SK-N-SH (cell line): ENCODE data around the gene FHDC1. TPM values are rescaled to one million over a fixed set of nuclear protein-coding genes. Genes with fewer than 3 reads are reported as not detected.

Source experiments
- CTCF ChIA-PET: fragments of 300-600, 350-600 bp; formaldehyde crosslinking; extraction: SDS; loops from one replicate; lab custom pipeline; 2021; lab: Yijun Ruan, JAX
- POLR2A ChIA-PET: fragments of 350-600 bp; sonication (Branson Sonifier 250); formaldehyde crosslinking; extraction: SDS; loops from one replicate; lab custom pipeline; 2020; ENCODE audit warnings: antibody characterized with exemption, inconsistent platforms; lab: Yijun Ruan, JAX
- DNase-seq: peaks from one replicate; pipeline ENCODE4 v3.0.0; 2012
- H2AFZ ChIP-seq: fragments of 200-600 bp; sonication (generic); 2 replicates; pipeline ENCODE4 v1.8.1; 2016; ENCODE audit warnings: antibody characterized with exemption, mild to moderate bottlenecking, low read depth
- H3F3A ChIP-seq: fragments of 200-600 bp; sonication (generic); replicated peaks from 2 replicates; pipeline ENCODE3; 2016; ENCODE audit warnings: antibody characterized with exemption, mild to moderate bottlenecking; ENCODE audit not compliant: insufficient read depth
- H3K27ac ChIP-seq, 2 experiments: fragments of 200-500 bp in 1 of 2; fragments of 200-600 bp in 1 of 2; sonication (Bioruptor generic) in 1 of 2; sonication (generic), shearing (Covaris generic) in 1 of 2; 2 replicates each; pipeline versions ENCODE4 v1.5.1 to v1.6.1; 2014 to 2016; ENCODE audit warnings: low read depth in 2 of 2, inconsistent platforms in 1 of 2, low read length in 1 of 2, mild to moderate bottlenecking in 1 of 2, mixed read lengths in 1 of 2
- H3K27me3 ChIP-seq: fragments of 200-600 bp; sonication (generic), shearing (Covaris generic); 2 replicates; pipeline ENCODE4 v1.6.1; 2016; ENCODE audit warnings: mixed run types; ENCODE audit not compliant: insufficient read depth
- H3K36me3 ChIP-seq, 2 experiments: fragments of 200-500 bp in 1 of 2; fragments of 200-600 bp in 1 of 2; sonication (Bioruptor generic) in 1 of 2; sonication (generic) in 1 of 2; replicated peaks in 1 of 2; 2 replicates each; pipeline versions ENCODE3 to v1.5.1; 2014 to 2016; ENCODE audit warnings: low read length in 1 of 2, mild to moderate bottlenecking in 1 of 2; ENCODE audit not compliant: insufficient read depth in 2 of 2, control insufficient read depth in 1 of 2
- H3K4me1 ChIP-seq, 2 experiments: fragments of 200-500 bp in 1 of 2; fragments of 200-600 bp in 1 of 2; sonication (Bioruptor generic) in 1 of 2; sonication (generic), shearing (Covaris generic) in 1 of 2; 2 replicates each; pipeline versions ENCODE4 v1.5.1 to v1.6.1; 2014 to 2016; ENCODE audit warnings: low read depth in 1 of 2, low read length in 1 of 2, mixed run types in 1 of 2; ENCODE audit not compliant: insufficient read depth in 2 of 2, control insufficient read depth in 1 of 2
- H3K4me2 ChIP-seq: fragments of 200-600 bp; sonication (generic), shearing (Covaris generic); 2 replicates; pipeline ENCODE4 v1.6.1; 2017; ENCODE audit warnings: mixed run types
- H3K4me3 ChIP-seq, 2 experiments: fragments of 200-500 bp in 1 of 2; fragments of 200-600 bp in 1 of 2; sonication (Bioruptor generic) in 1 of 2; sonication (generic), shearing (Covaris generic) in 1 of 2; 2 replicates each; pipeline versions ENCODE4 v1.5.1 to v1.8.1; 2014 to 2016; ENCODE audit warnings: low read depth in 2 of 2, inconsistent platforms in 1 of 2, low read length in 1 of 2, mild to moderate bottlenecking in 1 of 2, mixed read lengths in 1 of 2, moderate library complexity in 1 of 2
- H3K79me2 ChIP-seq: fragments of 200-600 bp; sonication (generic); 2 replicates; pipeline ENCODE4 v1.8.1; 2017; ENCODE audit warnings: mild to moderate bottlenecking; ENCODE audit not compliant: insufficient read depth
- H3K9ac ChIP-seq: fragments of 200-600 bp; sonication (generic); 2 replicates; pipeline ENCODE4 v1.6.1; 2017; ENCODE audit warnings: mixed run types
- H3K9me2 ChIP-seq: fragments of 200-600 bp; sonication (generic); 2 replicates; pipeline ENCODE4 v1.6.1; 2017; ENCODE audit warnings: mixed run types
- H3K9me3 ChIP-seq: fragments of 200-600 bp; sonication (generic); 2 replicates; pipeline ENCODE4 v1.6.1; 2017; ENCODE audit warnings: mixed run types, mild to moderate bottlenecking, moderate library complexity
- H4K20me1 ChIP-seq: fragments of 200-600 bp; sonication (generic); 2 replicates; pipeline ENCODE4 v1.6.1; 2017; ENCODE audit warnings: mild to moderate bottlenecking, mixed run types; ENCODE audit not compliant: insufficient read depth
- EZH2phosphoT487 ChIP-seq: fragments of 200-600 bp; sonication (generic); IDR thresholded peaks from 2 replicates; pipeline ENCODE4 v1.6.1; 2017; ENCODE audit warnings: low read depth, mixed run types, mild to moderate bottlenecking, antibody characterized with exemption, moderate library complexity, borderline replicate concordance
- GATA2 ChIP-seq: sonication (generic); formaldehyde crosslinking; IDR thresholded peaks from 2 replicates; pipeline ENCODE4 v1.5.0; 2020; ENCODE audit warnings: mild to moderate bottlenecking, missing genetic modification reagents
- MEF2A ChIP-seq: IDR thresholded peaks from 2 replicates; pipeline ENCODE4 v1.4.0; 2012; ENCODE audit warnings: low read depth, borderline replicate concordance
- PBX3 ChIP-seq: IDR thresholded peaks from 2 replicates; pipeline ENCODE4; 2012
- POLR2AphosphoS5 ChIP-seq: IDR thresholded peaks from 2 replicates; pipeline ENCODE4 v1.6.1; 2012; ENCODE audit warnings: low read depth, low read length
- REST ChIP-seq: IDR thresholded peaks from 2 replicates; pipeline ENCODE4 v1.6.1; 2012; ENCODE audit warnings: mild to moderate bottlenecking, low read depth, low read length, moderate library complexity
- RXRA ChIP-seq: IDR thresholded peaks from 2 replicates; pipeline ENCODE4 v1.4.0; 2012; ENCODE audit warnings: low read depth, mild to moderate bottlenecking, borderline replicate concordance
- USF2 ChIP-seq: fragments of 150-350 bp; IDR thresholded peaks from 2 replicates; pipeline ENCODE4 v1.6.1; 2017; ENCODE audit warnings: antibody characterized with exemption, low read length, low read depth, borderline replicate concordance
- WGBS: methylation state at CpG from one replicate; pipeline ENCODE4 v1.1.6; 2017; ENCODE audit warnings: low lambda C conversion rate; 5-methylcytosine and 5-hydroxymethylcytosine counted together
- polyA plus RNA-seq, 3 experiments: library from polyadenylated mRNA; depleted of rRNA; stranded (reverse); fragments of >200 nt; gene quantifications; 2 replicates each; pipeline ENCODE4 v1.2.3, GENCODE V29; 2012

FHDC1 gene
- polyA plus RNA-seq, 1 of the 3 experiments (the other 2 are of a cell fraction), result 0.02 TPM

GRCh38 chr4:152983221-152983620, 47.1 kb downstream of the FHDC1 start:
- Histone ChIP-seq H3K9me3 (no peaks in the 10 kb centered on the region), H2AFZ (no peak overlapping the region), H3K4me1 (no peaks in the 10 kb centered on the region), H3K4me3 (no peak overlapping the region), H3K9me2 (no peaks in the 10 kb centered on the region), H3K27ac (no peak overlapping the region), H3K4me2 (no peak overlapping the region), H3K9ac (no peak overlapping the region), H3K36me3 (no peaks in the 10 kb centered on the region), H3F3A (no peaks in the 10 kb centered on the region), H4K20me1 (no peaks in the 10 kb centered on the region), H3K79me2 (no peaks in the 10 kb centered on the region), H3K27me3 (no peaks in the 10 kb centered on the region; the same call in 1 of the 2 replicates)
- no peak for DNase-seq
- 86% methylated on average over 3 of the region's 7 CpGs for WGBS
- CTCF ChIA-PET, result no interaction called here
- POLR2A ChIA-PET, result no interaction called here
- TF ChIP-seq EZH2phosphoT487 (no peak), POLR2AphosphoS5 (no peak), RXRA (no peak), MEF2A (no peak), REST (peak; percentile 89), GATA2 (CRISPR knock-in tag) (no peak)

- ChIA-PET CTCF (interaction anchor here (1.1 kb wide), 1 partner anchor 107 kb away, joined by 3 read pairs; no protein-coding TSS in a partner anchor), POLR2A (no interaction called here)
Observed at GRCh38 chr4:152983774-152984411, 47.8 kb downstream of the FHDC1 start.

More at GRCh38 chr4:152983774-152984411, 47.8 kb downstream of the FHDC1 start:
- Histone ChIP-seq H3K36me3 (no peaks in the 10 kb centered on the region), H3K9me3 (no peaks in the 10 kb centered on the region), H3K27ac (no peak overlapping the region), H3K27me3 (no peaks in the 10 kb centered on the region; the same call in 1 of the 2 replicates), H3K9me2 (no peaks in the 10 kb centered on the region), H3K4me1 (no peaks in the 10 kb centered on the region), H4K20me1 (no peaks in the 10 kb centered on the region), H3F3A (no peaks in the 10 kb centered on the region), H3K79me2 (no peaks in the 10 kb centered on the region), H3K4me2 (no peak overlapping the region), H2AFZ (no peak overlapping the region), H3K9ac (no peak overlapping the region), H3K4me3 (no peak overlapping the region)
- DNase-seq, result no peak
- TF ChIP-seq PBX3 (peak; percentile 47; the same call in 1 of the 2 replicates), USF2 (no peak)
- WGBS, result 43% methylated on average over 4 of the region's 6 CpGs
